Superior temporal gyrus (tissue), 1 donor: Measurements from ENCODE around the gene ADRM1.

Experiments
- DNase-seq: peaks from one replicate; pipeline ENCODE4 v3.0.0-alpha.2; 2016; ENCODE audit errors: extremely low spot score

The ADRM1 gene

GRCh38 chr20:62311832-62312661, 9.2 kb downstream of the ADRM1 start:
- DNase-seq: no peak

DNA sequence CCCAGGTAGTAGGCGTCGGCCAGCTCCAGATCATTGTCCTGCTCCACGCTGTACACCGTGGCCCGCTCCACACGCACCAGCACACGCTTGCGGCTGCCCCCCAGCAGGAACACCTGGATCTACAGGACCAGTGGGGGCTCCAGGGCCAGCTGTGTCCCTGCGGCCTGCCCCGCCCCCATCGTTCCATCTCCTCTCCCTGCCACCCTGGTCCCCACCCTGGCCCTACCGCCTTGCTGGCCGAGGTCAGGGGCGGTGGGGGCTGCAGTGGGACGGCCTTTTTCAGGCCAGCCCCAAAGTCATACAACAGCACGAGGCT, 9.8 kb downstream of the ADRM1 start:
- DNase-seq: no peak

GRCh38 chr20:62313021-62313420, 10.2 kb downstream of the ADRM1 start:
- no peak for DNase-seq

GRCh38 chr20:62313460-62314338, 10.9 kb downstream of the ADRM1 start:
- DNase-seq: no peak

DNA sequence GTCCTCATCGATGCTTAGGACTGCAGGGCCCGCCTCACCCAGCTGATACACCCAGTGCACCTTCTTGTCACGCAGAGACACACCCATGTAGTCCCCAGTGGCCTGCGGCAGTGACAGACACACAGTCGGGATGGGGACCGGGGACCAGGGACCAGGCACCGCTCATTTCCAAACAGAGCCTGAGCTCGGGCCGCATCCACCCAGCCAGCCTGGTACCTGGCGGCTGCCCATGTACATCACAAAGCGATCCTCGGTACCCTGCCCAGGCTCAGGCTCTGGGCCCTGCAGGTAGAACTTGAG, 11.5 kb downstream of the ADRM1 start:
- DNase-seq: no peak

- DNase-seq: no peak
Measured at GRCh38 chr20:62314711-62315302, 12.0 kb downstream of the ADRM1 start.

DNA sequence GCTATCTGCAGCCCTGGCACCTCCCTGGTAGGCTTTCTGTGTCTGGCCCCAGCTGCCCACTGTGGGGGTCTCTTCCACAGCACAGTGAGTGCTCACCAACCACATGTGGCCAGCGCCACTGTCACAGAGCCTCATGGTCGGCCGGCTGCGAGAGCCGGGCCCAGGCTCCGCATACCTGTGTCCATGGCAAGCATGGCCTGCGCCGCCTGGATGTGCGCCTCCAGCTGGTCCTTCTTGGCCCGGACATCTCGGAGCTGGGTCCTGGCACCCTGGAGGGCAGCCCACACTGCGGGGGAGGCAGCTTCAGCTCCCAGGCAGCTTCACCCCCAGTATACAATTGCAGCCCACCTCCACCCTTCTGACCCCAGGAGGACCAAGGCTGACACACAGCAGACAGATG, 13.0 kb downstream of the ADRM1 start:
- no peak for DNase-seq

GRCh38 chr20:62316331-62317166, 13.8 kb downstream of the ADRM1 start:
- DNase-seq: no peak

DNA sequence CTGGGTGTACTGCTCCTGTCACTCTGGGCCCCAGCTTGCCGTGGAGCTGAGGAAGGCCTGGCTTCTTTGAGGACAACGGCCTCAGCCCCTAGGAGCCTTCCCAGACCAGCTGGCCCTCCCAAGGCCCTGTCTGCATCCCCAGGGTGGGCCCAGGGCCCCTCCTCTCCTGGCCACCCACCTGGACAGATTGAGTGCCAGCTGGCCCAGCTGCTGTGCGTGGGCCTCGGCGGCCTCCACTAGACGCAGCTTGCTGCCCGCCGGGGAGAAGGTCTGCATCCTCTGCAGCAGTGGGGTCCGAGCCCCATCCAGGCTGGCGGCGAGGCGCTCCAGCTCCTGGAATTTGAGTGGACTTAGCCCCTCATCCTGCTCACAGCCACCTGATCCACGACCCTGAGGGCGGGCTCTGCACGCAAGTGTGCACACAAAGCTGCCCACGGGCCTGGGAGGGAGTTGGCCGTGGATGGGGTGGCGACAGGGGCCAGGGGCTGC, 14.4 kb downstream of the ADRM1 start:
- no peak for DNase-seq

GRCh38 chr20:62318400-62319345, 15.9 kb downstream of the ADRM1 start:
- DNase-seq: no peak

DNA sequence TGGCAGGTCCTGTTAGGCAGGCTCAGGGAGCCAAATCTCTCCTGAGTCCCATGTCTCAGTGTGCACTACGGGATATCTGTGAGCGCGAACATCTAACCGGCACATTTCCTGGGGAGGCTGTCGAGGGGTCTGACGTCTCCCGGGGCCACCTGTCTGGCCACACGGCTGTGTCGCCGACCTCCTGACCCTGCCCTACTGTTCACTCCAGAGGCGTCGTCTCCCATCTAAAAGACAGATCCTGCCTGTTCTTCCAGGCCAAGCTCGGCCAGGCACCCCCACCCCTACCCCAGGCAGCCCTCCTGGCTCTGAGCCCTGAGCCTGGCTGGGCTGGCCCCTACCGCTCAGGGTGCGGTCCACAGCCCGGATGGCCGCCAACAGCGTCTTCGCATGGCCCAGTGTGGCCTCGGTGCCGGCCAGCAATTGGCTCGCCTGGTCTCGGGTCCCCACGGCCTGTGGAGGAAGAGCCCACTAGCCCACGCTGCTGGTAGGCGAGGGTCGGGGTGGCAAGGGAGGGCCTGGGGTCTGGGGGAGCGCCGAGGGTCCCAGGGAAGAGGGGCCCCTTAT, 16.6 kb downstream of the ADRM1 start:
- no peak for DNase-seq

- DNase-seq: no peak
Measured at GRCh38 chr20:62320581-62321354, 18.0 kb downstream of the ADRM1 start.

- DNase-seq: no peak
Measured at GRCh38 chr20:62321521-62321948, 18.7 kb downstream of the ADRM1 start.

DNA sequence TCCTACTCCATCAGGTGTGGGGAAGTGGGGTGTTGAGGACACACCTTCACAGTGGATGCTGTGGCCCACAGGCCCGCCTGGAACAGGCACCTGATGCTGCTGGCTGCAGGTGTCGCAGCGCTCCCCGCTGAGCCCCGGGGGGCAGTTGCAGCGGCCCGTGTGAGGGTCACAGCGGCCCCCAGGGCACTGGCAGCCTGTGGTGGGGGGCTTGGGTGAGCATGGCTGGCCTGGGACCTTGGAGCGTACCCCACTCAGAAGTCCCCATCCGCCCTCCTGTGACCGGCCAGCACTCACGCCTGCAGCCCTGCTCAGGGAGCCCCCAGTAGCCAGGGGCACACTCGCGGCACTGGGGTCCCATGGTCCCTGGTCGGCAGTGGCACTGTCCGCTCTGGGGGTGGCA, 19.2 kb downstream of the ADRM1 start:
- no peak for DNase-seq

- DNase-seq: no peak
Measured at GRCh38 chr20:62322492-62323041, 19.8 kb downstream of the ADRM1 start.

DNA sequence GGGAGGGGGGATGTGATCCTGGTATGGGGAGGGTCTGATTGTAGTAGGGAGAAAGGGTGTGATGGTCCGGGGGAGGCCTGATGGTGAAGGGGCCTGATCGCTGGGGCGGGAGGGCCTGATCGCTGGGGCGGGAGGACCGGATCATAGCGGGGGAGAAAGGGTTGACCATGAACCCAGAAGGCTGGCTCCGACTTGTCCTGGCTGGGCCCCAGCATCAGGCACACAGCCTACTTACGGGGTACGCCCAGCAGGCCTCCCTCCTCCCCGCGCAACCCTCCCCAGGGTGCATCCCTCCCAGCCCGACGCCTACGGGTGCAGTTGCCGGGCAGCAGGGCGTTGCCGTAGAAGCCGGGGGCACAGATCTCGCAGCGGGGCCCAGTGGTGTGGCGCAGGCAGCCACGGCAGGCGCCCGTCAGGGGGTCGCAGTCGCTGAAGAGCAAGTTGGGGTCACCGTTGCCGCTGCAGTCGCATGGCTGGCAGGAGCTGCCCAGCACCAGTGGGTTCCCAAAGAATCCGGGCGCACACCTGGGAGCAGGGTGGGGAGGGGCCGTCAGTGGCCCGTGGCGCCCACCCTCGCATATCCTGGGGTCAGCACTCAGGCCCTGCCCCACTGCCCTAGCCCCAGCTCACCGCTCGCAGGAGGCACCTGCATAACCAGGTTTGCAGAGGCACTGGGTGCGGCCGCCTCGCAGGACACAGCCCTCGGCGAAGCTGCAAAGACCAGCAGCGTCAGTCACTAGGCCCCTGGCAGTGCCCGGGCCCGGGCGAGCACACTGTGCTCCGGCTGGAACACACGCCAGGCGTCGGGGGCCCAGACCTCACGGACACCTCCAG, 20.6 kb downstream of the ADRM1 start:
- DNase-seq: no peak

DNA sequence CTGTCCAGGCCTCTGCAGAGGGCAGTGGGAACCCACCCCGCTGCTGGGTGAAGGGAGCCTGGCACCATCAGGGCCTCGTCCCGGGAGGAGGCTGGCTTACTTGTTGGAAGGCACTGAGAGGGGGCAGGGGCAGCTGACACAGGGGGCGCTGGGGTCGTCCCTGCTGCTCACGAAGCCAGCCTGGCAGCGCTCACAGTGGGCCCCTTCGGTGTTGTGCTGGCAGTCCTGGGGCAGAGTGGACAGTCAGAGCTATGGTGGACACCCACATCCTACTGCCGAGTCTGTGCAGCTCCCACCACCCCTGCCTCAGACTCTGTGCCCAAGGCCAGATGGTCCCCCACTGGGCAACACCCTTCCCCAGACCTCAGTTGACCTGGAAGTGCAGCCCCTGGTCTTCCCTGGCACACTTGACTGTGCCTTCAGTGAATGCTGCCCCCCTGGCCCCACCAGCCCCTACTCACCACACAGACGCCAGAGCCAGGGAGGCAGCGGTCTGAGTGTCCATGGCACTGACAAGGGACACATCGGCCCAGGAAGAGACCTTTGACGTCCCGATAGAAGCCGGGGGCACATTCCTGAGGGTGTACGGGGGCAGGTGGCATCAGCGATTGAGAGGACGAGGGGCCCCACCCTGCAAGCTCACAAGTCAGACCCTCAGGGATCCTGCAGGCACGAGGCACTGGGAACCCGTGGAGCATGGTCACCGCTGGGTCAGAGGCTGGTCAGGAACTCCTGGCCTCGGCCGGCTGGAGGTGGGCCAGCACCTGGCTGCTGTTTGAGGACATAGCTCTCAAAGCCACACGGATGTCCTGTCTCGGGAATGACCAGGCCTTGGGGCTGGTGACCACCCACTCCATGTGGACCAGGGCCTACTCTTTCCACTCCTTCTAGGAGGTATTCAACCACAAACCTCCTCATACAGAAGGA, 21.4 kb downstream of the ADRM1 start:
- no peak for DNase-seq
